Fibroblast of the aortic adventitia (primary cell): ENCODE data around the gene ATP5F1C. TPM values are rescaled to one million over a fixed set of nuclear protein-coding genes. Genes with fewer than 3 reads are reported as not detected.
A peak's percentile ranks its signal among the peaks of the same experiment; 100 is the strongest.

ENCODE experiments used
- DNase-seq: peaks from one replicate; pipeline ENCODE4 v3.0.0-alpha.2; 2010; ENCODE audit warnings: low read depth
- H3K4me3 ChIP-seq: 2 replicates; pipeline ENCODE4 v1.5.1; 2011; ENCODE audit warnings: low read depth, mild to moderate bottlenecking, control low read depth, low read length, moderate library complexity
- total RNA-seq: library from RNA; depleted of rRNA; stranded (reverse); fragments of >200 nt; gene quantifications from 2 replicates; pipeline ENCODE4 v1.2.3, GENCODE V29; 2012; ENCODE audit warnings: low replicate concordance
- TF ChIP-seq, protein P1 (sequence below): IDR thresholded peaks from 2 replicates; pipeline ENCODE4 v1.5.1; 2011; ENCODE audit warnings: mild to moderate bottlenecking, low read length, control low read depth, inconsistent platforms; ENCODE audit not compliant: insufficient read depth

The ATP5F1C gene
- total RNA-seq, 1 donor: 251 TPM

DNA sequence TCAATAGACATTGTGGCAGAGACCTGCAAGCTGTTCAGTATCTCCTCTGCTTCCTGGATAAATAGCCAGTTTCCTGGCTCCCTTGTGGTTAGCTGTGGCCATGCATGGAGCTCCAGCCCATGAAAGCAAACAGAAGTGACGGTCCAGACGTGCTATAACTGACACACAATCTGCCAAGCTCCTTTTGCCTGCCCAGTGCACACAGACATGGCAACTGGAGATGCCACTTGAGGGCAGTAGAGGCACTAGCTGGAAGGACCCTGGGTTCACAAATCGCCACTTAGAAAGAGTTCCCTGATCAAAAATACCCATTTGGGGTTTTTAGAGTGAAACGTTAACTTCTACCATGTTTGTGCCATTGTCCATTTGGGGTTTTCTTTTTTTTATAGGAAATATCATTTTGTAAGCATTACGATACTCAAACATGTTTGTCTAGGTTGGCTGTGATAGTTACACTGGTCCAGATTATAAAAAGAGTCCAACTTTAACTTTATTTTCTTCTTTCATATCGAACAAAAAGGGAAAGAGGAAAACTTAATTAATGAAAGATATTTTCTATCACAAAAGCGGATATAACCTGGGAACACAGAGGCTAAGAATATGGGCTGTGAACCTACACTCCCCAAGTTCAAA lies 31.5 kb upstream of the ATP5F1C start:
- TF ChIP-seq, protein P1, sequence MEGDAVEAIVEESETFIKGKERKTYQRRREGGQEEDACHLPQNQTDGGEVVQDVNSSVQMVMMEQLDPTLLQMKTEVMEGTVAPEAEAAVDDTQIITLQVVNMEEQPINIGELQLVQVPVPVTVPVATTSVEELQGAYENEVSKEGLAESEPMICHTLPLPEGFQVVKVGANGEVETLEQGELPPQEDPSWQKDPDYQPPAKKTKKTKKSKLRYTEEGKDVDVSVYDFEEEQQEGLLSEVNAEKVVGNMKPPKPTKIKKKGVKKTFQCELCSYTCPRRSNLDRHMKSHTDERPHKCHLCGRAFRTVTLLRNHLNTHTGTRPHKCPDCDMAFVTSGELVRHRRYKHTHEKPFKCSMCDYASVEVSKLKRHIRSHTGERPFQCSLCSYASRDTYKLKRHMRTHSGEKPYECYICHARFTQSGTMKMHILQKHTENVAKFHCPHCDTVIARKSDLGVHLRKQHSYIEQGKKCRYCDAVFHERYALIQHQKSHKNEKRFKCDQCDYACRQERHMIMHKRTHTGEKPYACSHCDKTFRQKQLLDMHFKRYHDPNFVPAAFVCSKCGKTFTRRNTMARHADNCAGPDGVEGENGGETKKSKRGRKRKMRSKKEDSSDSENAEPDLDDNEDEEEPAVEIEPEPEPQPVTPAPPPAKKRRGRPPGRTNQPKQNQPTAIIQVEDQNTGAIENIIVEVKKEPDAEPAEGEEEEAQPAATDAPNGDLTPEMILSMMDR: peak; percentile 52
- peak; percentile 33 for DNase-seq
- H3K4me3 ChIP-seq: no peak overlapping the region

GRCh38 chr10:7763929-7764328 lies 24.0 kb upstream of the ATP5F1C start:
- H3K4me3 ChIP-seq: no peak overlapping the region
- TF ChIP-seq, protein P1: no peak

GRCh38 chr10:7766241-7766640 lies 21.7 kb upstream of the ATP5F1C start:
- TF ChIP-seq, protein P1: no peak
- H3K4me3 ChIP-seq: no peak overlapping the region
- DNase-seq: no peak

More at GRCh38 chr10:7763929-7764328, 24.0 kb upstream of the ATP5F1C start:
- DNase-seq: peak; percentile 46

GRCh38 chr10:7767209-7767608 lies 20.8 kb upstream of the ATP5F1C start:
- TF ChIP-seq, protein P1: no peak
- DNase-seq: peak; percentile 68
- no peak overlapping the region for H3K4me3 ChIP-seq

DNA sequence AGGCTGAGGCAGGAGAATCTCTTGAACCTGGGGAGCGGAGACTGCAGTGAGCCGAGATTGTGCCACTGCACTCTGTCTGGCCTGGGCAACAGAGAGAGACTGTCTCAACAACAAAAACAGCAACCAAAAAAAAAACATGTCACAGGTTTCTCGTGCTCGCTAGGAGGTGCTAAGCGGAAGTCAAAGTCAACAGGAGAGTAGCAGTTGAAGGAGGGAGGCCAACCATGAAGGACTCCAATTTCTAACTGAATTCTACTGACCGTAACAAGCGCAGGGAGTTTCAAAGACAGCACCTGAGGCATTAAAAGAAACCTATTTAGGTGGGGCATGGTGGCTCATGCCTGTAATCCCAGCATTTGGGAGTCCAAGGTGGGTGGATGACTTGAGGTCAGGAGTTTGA lies 19.6 kb upstream of the ATP5F1C start:
- TF ChIP-seq, protein P1: no peak
- no peak for DNase-seq
- no peak overlapping the region for H3K4me3 ChIP-seq

GRCh38 chr10:7773845-7774801 lies 13.9 kb upstream of the ATP5F1C start:
- no peak for DNase-seq
- TF ChIP-seq, protein P1: no peak
- no peak overlapping the region for H3K4me3 ChIP-seq
